HG03095 (cell line): ENCODE results near the gene NWD2.

Experiments used
- ATAC-seq: cut with Tn5 transposase; IDR thresholded peaks from one replicate; pipeline ENCODE4 v1.9.1; 2021; ENCODE audit warnings: moderate library complexity; ENCODE audit not compliant: unreplicated experiment

NWD2 gene

DNA sequence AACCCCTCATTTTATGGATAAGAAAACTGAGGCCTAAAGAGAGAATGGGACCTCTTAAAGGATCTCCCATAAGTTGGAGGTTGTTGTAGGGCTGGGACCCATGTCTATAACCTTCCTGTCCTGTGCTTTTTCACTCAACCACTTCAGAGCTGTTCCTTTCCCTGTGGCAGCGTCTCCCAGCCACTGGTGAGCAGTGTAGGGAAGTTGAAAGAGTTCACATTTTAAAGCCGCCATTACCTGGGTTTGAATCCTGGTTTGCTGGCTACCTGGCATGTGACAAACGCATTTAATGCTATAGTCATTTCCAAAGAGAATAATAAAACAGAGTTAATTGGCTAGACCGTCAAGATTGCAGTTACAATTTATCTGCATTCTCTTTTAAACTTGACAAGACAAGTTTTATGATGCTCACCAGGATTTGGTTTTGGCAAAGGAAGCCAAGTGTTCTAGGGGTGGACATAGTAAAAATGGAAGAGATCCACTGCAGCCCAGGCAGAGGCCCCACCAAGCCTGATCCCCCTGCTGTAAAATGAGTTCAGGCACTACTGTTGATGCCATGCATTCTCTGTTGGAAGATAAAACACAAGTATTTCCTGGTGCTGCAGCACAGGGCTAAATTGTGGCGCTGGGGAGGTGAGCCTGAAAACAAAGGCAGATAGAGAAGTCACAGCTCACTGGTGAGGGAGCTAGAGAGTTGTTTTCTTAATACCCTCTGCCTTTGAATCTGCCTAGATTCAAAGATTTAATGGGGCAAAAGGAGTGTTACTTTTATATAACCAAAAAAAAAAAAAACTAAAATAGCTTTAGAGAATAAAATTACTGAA lies 218.7 kb downstream of the NWD2 start:
- ATAC-seq, result no peak

GRCh38 chr4:37464373-37465128 lies 220.0 kb downstream of the NWD2 start:
- no peak for ATAC-seq

DNA sequence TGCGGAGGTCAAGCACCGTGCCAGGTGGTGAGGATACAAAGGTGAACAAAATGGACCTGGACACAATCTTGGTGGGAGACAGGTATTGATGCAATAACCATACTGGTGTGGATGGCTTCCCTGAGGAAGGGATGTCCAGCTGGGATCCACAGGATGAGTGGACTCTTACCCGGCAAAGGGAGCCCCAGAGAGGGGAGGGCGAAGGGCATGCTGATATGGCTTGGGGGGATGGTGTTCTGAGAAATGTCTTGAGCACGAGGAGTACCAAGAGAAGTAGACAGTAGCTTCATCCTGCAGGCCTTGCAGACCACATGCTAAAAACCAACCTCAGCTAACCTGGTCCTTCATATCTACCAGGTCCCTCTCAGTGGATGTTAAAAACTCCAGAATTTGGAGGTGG lies 220.8 kb downstream of the NWD2 start:
- no peak for ATAC-seq

DNA sequence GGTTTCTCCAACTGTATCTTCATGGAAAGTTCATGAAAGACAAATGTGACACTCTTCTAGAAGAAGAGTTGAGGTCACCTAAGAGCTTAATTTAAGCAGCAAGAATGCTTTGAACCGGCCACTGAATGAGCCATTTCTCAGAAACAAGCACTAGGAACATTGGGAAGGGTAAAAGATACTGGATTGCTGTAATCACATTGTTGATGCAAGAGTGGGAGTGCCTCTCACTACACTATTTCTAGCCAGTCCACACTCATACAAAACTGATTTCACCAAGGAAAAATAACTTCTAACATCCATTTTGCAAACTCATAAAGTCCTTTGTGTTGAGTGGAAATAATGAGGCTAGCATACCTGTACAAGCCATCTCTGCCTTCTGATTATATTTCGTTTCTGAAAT lies 221.3 kb downstream of the NWD2 start:
- ATAC-seq, result no peak

- no peak for ATAC-seq
Measured at GRCh38 chr4:37467223-37467622, 222.7 kb downstream of the NWD2 start.

DNA sequence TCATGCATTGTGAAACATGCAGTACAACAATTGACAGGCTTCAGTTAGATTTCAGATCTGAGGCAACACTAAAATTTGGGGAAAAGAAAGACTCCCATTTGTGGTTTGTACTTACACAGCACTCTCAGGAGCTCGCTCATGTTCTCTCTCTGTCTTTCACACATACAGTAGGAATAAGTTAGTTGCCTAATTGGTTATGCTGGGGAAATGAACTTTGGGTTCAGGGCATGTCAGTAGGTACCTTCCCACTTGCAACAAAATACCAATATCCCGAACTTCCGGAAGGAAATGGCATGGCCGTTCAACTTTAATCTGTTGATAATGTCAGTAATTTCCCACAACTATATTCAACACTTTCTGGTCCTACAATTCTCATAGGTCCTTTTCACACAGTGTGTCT lies 223.3 kb downstream of the NWD2 start:
- ATAC-seq, result no peak

GRCh38 chr4:37469286-37469685 lies 224.7 kb downstream of the NWD2 start:
- no peak for ATAC-seq

DNA sequence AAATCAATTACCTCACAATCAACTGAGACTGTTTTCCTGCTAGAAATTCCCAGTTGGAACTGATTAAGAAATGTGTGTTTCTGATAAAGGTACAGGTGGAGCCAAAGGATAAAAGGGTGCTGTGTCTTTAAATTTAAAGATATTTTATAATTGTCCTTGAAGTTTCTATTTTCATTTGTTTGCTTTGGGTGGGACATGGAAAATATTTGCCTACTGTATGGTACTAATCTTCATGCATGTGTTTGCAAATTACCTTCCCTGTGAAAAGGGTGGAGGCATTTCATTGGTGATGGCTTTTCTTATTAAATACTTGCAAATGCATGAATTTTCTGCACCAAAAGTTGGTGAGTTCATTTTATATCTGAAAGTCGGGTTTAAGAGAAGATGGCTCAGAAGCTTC lies 225.7 kb downstream of the NWD2 start:
- no peak for ATAC-seq

DNA sequence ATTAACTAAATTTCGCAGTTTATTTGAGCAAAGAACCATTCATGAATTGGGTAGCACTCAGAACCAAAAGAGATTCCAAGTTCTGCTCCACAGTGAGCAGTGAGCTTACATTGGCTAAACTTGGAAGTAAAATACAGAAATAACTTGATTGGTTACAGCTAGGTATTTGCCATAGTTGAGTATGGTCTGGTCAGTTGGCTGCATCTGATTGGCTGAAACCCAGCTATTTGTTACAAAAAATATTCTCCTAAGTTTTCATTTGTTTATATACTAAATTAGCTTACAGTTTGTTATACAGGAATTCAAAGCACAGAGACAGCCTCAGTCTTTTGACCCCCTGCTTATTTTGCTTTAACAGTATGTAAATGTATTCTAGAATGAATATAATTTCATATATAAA lies 226.6 kb downstream of the NWD2 start:
- no peak for ATAC-seq

GRCh38 chr4:37471971-37472370 lies 227.4 kb downstream of the NWD2 start:
- ATAC-seq, result no peak

DNA sequence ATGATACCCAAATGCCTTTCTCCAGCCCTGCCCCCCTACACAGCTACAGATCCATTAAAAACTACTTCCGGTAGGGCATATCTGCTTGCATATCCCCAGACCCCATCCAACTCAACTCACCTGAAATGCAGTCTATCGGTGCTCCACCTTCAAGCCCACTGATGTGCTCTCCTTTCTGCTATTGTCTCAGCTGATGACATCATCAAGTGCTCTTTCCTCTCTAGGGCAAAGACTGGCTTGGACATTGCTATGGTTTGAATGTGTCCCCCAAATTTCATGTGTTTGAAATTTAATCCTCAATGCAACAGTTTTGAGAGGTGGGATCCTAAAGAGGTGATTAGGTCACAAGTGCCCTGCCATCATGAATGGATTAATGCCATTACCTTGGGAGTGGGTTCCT lies 229.3 kb downstream of the NWD2 start:
- ATAC-seq, result no peak

DNA sequence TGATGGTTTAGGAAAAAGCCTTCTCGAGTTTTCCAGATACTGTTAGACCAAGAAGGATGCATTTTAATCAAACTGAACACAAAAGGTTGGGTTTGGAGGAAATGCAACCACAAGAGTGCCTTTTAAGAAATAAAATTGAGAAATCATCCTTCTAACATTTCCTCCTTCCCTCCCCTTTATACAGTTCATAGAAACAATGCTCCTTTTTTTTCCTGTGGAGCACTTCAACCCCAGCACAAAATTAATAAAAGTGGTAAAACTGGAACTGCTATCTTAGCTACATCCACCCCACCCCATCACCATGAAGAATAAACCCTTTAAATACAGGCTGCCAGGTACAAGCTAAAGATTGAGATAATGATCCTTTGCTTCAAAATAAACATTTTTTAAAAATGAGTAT lies 230.5 kb downstream of the NWD2 start:
- ATAC-seq, result no peak

- no peak for ATAC-seq
Measured at GRCh38 chr4:37475776-37476175, 231.2 kb downstream of the NWD2 start.

- no peak for ATAC-seq
Measured at GRCh38 chr4:37476256-37476655, 231.7 kb downstream of the NWD2 start.

DNA sequence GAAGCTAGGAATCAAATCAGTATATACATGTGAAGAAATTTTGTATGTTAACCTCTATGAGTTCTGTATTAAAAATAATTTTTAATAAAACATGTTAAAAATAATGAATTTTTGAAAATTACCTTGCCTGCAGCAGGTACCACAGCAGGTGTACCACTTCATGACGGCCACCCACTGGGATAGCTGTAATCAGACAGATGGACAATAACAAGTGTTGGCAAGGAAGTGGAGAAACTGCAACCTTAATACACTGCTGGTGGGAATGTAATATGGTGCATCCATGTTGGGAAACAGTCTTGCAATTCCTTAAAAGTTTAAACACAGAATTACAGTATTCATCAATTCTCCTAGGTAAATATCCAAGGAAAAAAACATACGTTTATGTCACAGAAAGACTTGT lies 232.1 kb downstream of the NWD2 start:
- no peak for ATAC-seq

- ATAC-seq, result no peak
Measured at GRCh38 chr4:37477126-37477525, 232.6 kb downstream of the NWD2 start.

- ATAC-seq, result no peak
Measured at GRCh38 chr4:37478151-37478550, 233.6 kb downstream of the NWD2 start.

GRCh38 chr4:37480509-37480908 lies 236.0 kb downstream of the NWD2 start:
- ATAC-seq, result no peak

GRCh38 chr4:37481547-37482122 lies 237.1 kb downstream of the NWD2 start:
- no peak for ATAC-seq

DNA sequence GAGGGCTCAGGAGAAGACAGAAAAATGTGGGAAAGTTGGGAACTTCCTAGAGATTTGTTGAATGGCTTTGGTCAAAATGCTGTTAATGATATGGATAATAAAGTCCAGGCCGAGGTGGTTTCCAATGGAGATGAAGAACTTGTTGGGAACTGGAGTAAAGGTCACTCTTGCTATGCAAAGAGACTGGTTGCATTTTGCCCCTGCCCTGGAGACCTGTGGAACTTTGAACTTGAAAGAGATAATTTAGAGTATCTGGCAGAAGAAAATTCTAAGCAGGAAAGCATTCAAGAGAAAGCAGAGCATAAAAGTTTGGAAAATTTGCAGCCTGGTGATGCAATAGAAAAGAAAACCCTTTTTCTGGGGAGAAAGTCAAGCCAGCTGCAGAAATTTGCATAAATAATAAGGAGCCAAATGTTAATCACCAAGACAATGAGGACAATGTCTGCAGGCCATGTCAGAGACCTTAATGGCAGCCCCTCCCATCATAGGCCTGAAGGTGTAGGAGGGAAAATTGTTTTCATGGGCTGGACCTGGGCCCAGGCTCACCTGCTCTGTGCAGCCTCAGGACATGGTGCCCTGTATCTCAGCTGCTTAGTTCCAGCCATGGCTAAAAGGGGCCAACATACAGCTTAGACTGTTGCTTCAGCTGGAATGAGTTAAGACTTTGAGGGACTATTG lies 237.8 kb downstream of the NWD2 start:
- ATAC-seq, result no peak

DNA sequence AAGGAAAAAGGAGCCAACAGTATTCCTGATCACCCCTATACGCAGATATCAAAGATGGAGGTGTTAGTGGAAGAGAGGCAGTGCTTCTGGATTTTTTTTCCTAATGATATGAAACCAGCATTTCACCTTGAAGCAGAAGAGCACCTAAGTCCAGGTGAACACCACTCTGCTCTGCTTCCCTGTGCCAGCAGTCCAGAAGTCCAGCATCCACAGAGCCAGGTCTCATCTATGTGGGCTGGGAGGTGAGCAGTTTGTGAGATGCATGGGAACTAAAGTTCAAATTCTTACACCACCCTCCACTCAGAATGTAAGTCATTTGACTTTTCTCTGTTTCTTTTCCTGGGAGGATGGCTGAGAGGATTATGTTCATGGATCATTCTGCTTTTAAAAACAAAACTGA lies 239.1 kb downstream of the NWD2 start:
- ATAC-seq, result no peak

DNA sequence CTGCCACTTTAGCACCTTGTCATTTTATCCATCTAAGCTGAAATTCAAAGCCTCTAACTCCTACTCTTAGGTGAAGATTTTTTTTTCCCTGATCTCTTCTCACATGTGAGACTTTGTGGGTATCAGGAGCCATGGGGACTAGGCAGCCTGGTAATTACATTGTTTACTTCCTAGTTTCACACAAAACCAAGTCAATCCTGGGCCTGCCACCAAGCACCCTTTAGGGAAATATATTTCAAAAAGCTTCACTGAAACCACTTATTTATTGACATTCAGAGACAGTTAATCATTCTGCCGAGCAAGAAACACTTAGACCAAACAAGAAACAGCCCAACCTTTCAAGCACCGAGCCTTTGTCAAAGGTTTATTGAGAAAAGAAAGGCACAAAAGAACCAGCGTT lies 241.6 kb downstream of the NWD2 start:
- ATAC-seq, result no peak
